Activated gamma-delta T cell treated with Interleukin-2 at 50 U/mL for 16 hours (primary cell): ENCODE measurements around the gene SAP130.

Source experiments
- DNase-seq: peaks from one replicate; pipeline ENCODE4 v3.0.0-alpha.2; 2020

SAP130 gene

GRCh38 chr2:128024816-128025215 lies 3.0 kb downstream of the SAP130 start:
- no peak for DNase-seq

GRCh38 chr2:128017561-128017960 lies 10.3 kb downstream of the SAP130 start:
- no peak for DNase-seq

GRCh38 chr2:128016620-128017019 lies 11.2 kb downstream of the SAP130 start:
- no peak for DNase-seq

- DNase-seq = no peak
Observed at GRCh38 chr2:128012698-128013097, 15.2 kb downstream of the SAP130 start.

GRCh38 chr2:128008074-128008672 lies 19.7 kb downstream of the SAP130 start:
- no peak for DNase-seq

GRCh38 chr2:128004509-128004908 lies 23.4 kb downstream of the SAP130 start:
- DNase-seq = no peak

GRCh38 chr2:128003463-128003862 lies 24.4 kb downstream of the SAP130 start:
- DNase-seq = no peak

GRCh38 chr2:127996160-127996559 lies 31.7 kb downstream of the SAP130 start:
- DNase-seq = no peak

- no peak for DNase-seq
Observed at GRCh38 chr2:127995725-127996124, 32.1 kb downstream of the SAP130 start.

GRCh38 chr2:127993659-127994058 lies 34.2 kb downstream of the SAP130 start:
- DNase-seq = no peak

GRCh38 chr2:127991742-127992141 lies 36.1 kb downstream of the SAP130 start:
- no peak for DNase-seq

GRCh38 chr2:127986548-127987079 lies 41.2 kb downstream of the SAP130 start:
- no peak for DNase-seq

GRCh38 chr2:127985735-127986134 lies 42.1 kb downstream of the SAP130 start:
- DNase-seq = no peak

GRCh38 chr2:127985026-127985734 lies 42.7 kb downstream of the SAP130 start:
- DNase-seq = no peak

GRCh38 chr2:127984551-127984950 lies 43.3 kb downstream of the SAP130 start:
- no peak for DNase-seq

GRCh38 chr2:127969446-127969845 lies 58.4 kb downstream of the SAP130 start:
- no peak for DNase-seq

- DNase-seq = no peak
Observed at GRCh38 chr2:127968610-127969339, 59.1 kb downstream of the SAP130 start.

GRCh38 chr2:127961729-127962128 lies 66.1 kb downstream of the SAP130 start:
- DNase-seq = no peak

GRCh38 chr2:127957240-127957639 lies 70.6 kb downstream of the SAP130 start:
- no peak for DNase-seq

GRCh38 chr2:127954857-127955256 lies 73.0 kb downstream of the SAP130 start:
- DNase-seq = no peak

GRCh38 chr2:127953849-127954248 lies 74.0 kb downstream of the SAP130 start:
- no peak for DNase-seq

GRCh38 chr2:127953128-127953718 lies 74.6 kb downstream of the SAP130 start:
- DNase-seq = no peak

- no peak for DNase-seq
Observed at GRCh38 chr2:127951026-127951425, 76.8 kb downstream of the SAP130 start.
